ENCODE data around the gene FAM83C.

- no peak for TF ChIP-seq YY1 (IDR thresholded peaks at IDR 0.05; ENCODE audit: extremely low read depth, insufficient replicate concordance, low read depth, low read length)
- no peak for TF ChIP-seq SIN3A (IDR thresholded peaks at IDR 0.05; ENCODE audit: low read depth)
- TF ChIP-seq CTCF (IDR thresholded peaks at IDR 0.05 in 2 of 3, conservative IDR thresholded peaks at IDR 0.05 in 1 of 3; ENCODE audit: borderline replicate concordance in 1 of 3, insufficient read depth in 1 of 3, low read depth in 2 of 3, low read length in 2 of 3) = no peak
Measured at GRCh38 chr20:35290186-35290886, 1.9 kb downstream of the FAM83C start.
